Suprapubic skin (tissue), 4 donors: ENCODE results near the gene SYK. TPM values are rescaled to one million over a fixed set of nuclear protein-coding genes. Genes with fewer than 3 reads are reported as not detected.
"Not testable (repeated sequence)": the region's sequence is repeated elsewhere in the genome, so short reads cannot be mapped to it uniquely, and the experiment has no call there.

Source experiments
- DNase-seq, 2 donors: peaks; one replicate each; pipeline ENCODE4 v3.0.0-alpha.2; 2019; ENCODE audit warnings: low spot score in 2 of 2
- H3K27ac ChIP-seq: fragments of 200-600 bp; sonication (generic); one replicate; pipeline ENCODE4 v1.5.1; 2019
- H3K27me3 ChIP-seq: fragments of 200-600 bp; sonication (generic); one replicate; pipeline ENCODE4 v1.5.1; 2019
- H3K36me3 ChIP-seq: fragments of 200-600 bp; sonication (generic); one replicate; pipeline ENCODE4 v1.5.1; 2019
- H3K4me1 ChIP-seq: fragments of 200-600 bp; sonication (generic); one replicate; pipeline ENCODE4 v1.5.1; 2019
- H3K4me3 ChIP-seq: fragments of 200-600 bp; sonication (generic); one replicate; pipeline ENCODE4 v1.5.1; 2019; ENCODE audit warnings: mild to moderate bottlenecking
- H3K9me3 ChIP-seq: fragments of 200-600 bp; sonication (generic); one replicate; pipeline ENCODE4 v1.5.1; 2019
- EP300 ChIP-seq: sonication (generic); formaldehyde crosslinking; IDR thresholded peaks from one replicate; pipeline ENCODE4 v1.6.1; 2017; ENCODE audit warnings: antibody characterized with exemption
- POLR2A ChIP-seq, 2 donors: fragments of 450-650 bp; IDR thresholded peaks; one replicate each; pipeline ENCODE4 v1.6.1; 2017; ENCODE audit warnings: antibody characterized with exemption in 2 of 2, mild to moderate bottlenecking in 2 of 2, moderate library complexity in 2 of 2
- POLR2AphosphoS5 ChIP-seq, 3 donors: sonication (generic); formaldehyde crosslinking; IDR thresholded peaks; one replicate each; pipeline ENCODE4 v1.6.1; 2017; ENCODE audit warnings: antibody characterized with exemption in 3 of 3
- WGBS: methylation state at CpG from one replicate; pipeline ENCODE4 v1.1.5; 2018; 5-methylcytosine and 5-hydroxymethylcytosine counted together
- total RNA-seq, 4 donors: library from RNA; depleted of rRNA; stranded (reverse); fragments of >200 nt; gene quantifications; one replicate each; pipeline ENCODE4 v1.1.0, GENCODE V29; 2016
- TF ChIP-seq, protein P1 (sequence below), 2 donors: fragments of 200-600 bp in 1 of 2; fragments of 450-650 bp in 1 of 2; sonication (generic) in 1 of 2; IDR thresholded peaks; one replicate each; pipeline ENCODE4 v1.5.1; 2016 to 2019; ENCODE audit warnings: antibody characterized with exemption in 2 of 2, mild to moderate bottlenecking in 1 of 2, moderate library complexity in 1 of 2

The SYK gene
- total RNA-seq, 4 donors from 2014 or later = 22.0 to 31.6 (median 25.0) TPM

DNA sequence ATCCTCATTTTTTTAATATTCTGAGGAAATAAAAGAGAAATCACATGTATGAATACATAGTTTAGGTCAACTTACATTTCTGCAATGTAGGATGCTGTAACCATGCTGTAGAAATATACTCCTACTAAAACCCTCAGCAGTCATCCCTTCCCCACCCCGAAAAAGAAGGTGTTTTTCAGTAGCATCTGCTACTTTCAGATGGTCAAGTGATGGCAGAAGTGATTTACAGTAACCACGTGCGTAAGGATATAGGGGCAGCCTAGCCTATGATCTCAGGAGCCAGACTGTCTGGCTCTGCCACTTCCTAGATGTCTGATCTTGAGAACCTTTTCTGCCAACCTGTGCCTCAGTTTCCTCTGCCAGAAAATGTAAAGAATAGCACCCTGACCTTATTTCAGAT is 26.0 kb upstream of the SYK start:
- WGBS = 41% methylated on average over 3 of the region's 3 CpGs

DNA sequence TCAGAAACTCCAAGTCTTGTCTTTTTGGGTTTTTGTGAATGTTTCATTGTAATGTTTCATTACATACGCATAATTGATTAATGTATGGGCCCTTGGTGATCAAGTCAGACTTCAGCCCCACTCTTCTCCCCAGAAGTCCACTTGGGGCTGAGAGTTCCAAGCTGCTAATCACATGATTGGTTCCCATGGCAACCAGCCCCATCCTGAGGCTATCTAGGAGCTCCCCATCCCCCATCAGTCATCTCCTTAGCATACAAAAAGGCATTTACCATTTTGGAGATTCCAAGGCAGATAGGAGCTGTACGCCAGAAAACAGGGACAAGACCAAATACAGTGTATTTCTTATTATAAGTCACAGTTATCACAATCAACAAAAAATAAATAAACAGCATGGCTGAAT is 22.9 kb upstream of the SYK start:
- Histone ChIP-seq H3K4me1 (no peaks in the 10 kb centered on the region), H3K4me3 (no peak overlapping the region), H3K9me3 (no peaks in the 10 kb centered on the region), H3K36me3 (no peaks in the 10 kb centered on the region), H3K27ac (no peak overlapping the region), H3K27me3 (peaks cover 10% of the 10 kb centered on the region)
- no peak for TF ChIP-seq POLR2AphosphoS5 (IDR thresholded peaks at IDR 0.05)
- no peak for TF ChIP-seq EP300
- no peak for TF ChIP-seq POLR2A (IDR thresholded peaks at IDR 0.05)
- TF ChIP-seq, protein P1, sequence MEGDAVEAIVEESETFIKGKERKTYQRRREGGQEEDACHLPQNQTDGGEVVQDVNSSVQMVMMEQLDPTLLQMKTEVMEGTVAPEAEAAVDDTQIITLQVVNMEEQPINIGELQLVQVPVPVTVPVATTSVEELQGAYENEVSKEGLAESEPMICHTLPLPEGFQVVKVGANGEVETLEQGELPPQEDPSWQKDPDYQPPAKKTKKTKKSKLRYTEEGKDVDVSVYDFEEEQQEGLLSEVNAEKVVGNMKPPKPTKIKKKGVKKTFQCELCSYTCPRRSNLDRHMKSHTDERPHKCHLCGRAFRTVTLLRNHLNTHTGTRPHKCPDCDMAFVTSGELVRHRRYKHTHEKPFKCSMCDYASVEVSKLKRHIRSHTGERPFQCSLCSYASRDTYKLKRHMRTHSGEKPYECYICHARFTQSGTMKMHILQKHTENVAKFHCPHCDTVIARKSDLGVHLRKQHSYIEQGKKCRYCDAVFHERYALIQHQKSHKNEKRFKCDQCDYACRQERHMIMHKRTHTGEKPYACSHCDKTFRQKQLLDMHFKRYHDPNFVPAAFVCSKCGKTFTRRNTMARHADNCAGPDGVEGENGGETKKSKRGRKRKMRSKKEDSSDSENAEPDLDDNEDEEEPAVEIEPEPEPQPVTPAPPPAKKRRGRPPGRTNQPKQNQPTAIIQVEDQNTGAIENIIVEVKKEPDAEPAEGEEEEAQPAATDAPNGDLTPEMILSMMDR (IDR thresholded peaks at IDR 0.05) = no peak
- WGBS = 96% methylated on average over 2 of the region's 2 CpGs
- no peak for DNase-seq

More for the DNA sequence above, 26.0 kb upstream of the SYK start:
- Histone ChIP-seq H3K4me3 (no peak overlapping the region), H3K27ac (no peak overlapping the region), H3K9me3 (no peaks in the 10 kb centered on the region), H3K27me3 (peaks cover 10% of the 10 kb centered on the region), H3K4me1 (no peaks in the 10 kb centered on the region), H3K36me3 (no peaks in the 10 kb centered on the region)
- TF ChIP-seq EP300 = no peak
- TF ChIP-seq, protein P1 (IDR thresholded peaks at IDR 0.05) = no peak
- TF ChIP-seq POLR2A (IDR thresholded peaks at IDR 0.05) = no peak
- TF ChIP-seq POLR2AphosphoS5 (IDR thresholded peaks at IDR 0.05) = no peak
- DNase-seq = no peak

DNA sequence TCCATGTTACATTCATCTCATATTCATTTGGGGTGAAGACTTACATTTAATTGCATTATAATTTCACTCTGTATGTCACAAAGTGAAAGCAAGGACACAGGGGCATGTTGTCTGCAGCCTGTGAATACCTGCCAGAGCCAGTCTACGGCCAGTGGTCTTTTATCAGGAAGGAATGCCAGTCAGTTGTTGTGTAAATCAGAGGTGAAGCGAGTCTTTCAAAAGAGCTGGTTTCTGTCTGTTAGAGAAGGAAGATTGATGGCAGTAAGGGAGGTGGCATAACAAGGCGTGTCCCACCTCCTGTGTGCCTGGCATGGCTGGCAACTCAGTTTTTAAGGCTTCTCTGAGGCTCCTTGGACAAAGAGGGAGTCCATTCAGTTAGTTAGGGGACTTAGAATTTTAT is 18.1 kb upstream of the SYK start:
- Histone ChIP-seq H3K4me1 (no peaks in the 10 kb centered on the region), H3K27me3 (no peaks in the 10 kb centered on the region), H3K27ac (no peak overlapping the region), H3K4me3 (no peak overlapping the region), H3K36me3 (no peaks in the 10 kb centered on the region), H3K9me3 (no peaks in the 10 kb centered on the region)
- 45% methylated on average over 3 of the region's 3 CpGs for WGBS
- TF ChIP-seq POLR2AphosphoS5 (IDR thresholded peaks at IDR 0.05) = no peak
- TF ChIP-seq POLR2A (IDR thresholded peaks at IDR 0.05) = no peak
- TF ChIP-seq, protein P1 (IDR thresholded peaks at IDR 0.05) = no peak
- TF ChIP-seq EP300 = no peak
- DNase-seq = no peak

DNA sequence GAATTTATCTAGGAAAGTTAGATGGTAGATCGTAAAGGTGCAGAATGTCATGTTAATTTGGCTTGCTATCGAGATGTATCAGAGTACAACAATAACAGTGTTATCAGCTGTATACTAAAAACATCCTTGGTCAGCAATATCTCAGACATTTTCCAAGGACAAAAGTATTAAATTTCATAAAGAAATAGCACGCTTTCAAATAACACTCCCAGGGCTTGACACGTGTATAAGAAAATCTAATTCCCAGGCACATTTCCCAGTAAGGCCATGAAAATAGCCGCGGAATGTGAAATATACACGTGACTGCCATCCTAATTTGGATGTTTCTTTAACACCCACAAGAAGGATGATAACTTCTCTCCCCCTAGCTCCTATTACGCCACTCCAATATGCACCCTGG is 17.7 kb upstream of the SYK start:
- TF ChIP-seq POLR2AphosphoS5 (IDR thresholded peaks at IDR 0.05) = no peak
- TF ChIP-seq EP300 = no peak
- no peak for TF ChIP-seq POLR2A (IDR thresholded peaks at IDR 0.05)
- TF ChIP-seq, protein P1 (IDR thresholded peaks at IDR 0.05) = no peak
- Histone ChIP-seq H3K36me3 (no peaks in the 10 kb centered on the region), H3K4me1 (no peaks in the 10 kb centered on the region), H3K9me3 (no peaks in the 10 kb centered on the region), H3K27me3 (peaks cover 4% of the 10 kb centered on the region), H3K27ac (no peak overlapping the region), H3K4me3 (no peak overlapping the region)
- 85% methylated on average over 8 of the region's 8 CpGs for WGBS
- no peak for DNase-seq

DNA sequence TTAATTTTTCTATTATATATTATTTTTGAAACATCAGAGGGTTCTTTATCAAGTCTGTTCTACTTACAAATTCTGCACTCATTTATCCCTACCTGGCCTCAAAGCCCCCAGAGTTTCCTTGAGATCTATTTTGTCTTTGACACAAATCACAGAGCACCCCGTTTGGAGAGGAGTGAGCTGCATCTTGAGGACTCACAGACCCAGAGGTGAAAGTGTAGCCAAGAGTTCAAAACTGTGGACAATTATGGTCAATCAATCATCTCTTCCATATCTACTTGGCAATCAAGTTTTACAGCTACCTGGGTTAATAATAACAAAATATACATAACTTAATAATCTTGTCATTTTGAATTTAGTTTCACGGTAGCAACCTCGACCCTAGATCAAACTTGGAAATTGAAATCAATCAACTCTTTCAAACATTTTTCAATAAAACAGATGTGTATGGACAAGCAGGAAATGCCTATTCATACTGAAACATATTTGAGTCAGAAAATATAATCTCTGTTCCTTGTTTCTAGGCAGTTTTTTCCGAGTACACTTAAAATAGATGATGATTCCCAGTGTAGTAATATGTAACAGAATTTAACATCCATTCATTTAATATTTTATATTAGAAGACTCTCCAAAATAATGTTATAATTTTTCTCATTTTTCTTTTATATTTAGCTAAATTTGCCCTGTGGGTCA is 13.7 kb upstream of the SYK start:
- Histone ChIP-seq H3K27me3 (peaks cover 6% of the 10 kb centered on the region), H3K36me3 (no peaks in the 10 kb centered on the region), H3K9me3 (no peaks in the 10 kb centered on the region), H3K27ac (no peak overlapping the region), H3K4me3 (no peak overlapping the region), H3K4me1 (no peaks in the 10 kb centered on the region)
- 43% methylated on average over 4 of the region's 4 CpGs for WGBS
- DNase-seq = no peak
- TF ChIP-seq, protein P1 (IDR thresholded peaks at IDR 0.05) = no peak
- TF ChIP-seq EP300 = no peak
- TF ChIP-seq POLR2A (IDR thresholded peaks at IDR 0.05) = no peak
- TF ChIP-seq POLR2AphosphoS5 (IDR thresholded peaks at IDR 0.05) = no peak

DNA sequence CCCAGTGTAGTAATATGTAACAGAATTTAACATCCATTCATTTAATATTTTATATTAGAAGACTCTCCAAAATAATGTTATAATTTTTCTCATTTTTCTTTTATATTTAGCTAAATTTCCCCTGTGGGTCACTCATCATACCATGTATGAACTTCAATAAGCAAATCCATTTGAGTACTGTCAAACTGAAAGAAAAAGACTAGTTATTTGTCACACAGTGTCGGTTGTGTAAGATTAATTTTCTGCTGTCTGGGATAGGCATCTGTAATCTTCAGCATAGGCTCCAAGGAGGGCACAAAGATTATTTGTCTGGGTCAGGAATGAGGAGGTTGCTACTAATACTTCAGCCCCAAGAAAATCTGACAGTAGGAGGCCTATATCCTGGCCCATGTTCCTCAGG is 13.1 kb upstream of the SYK start:
- H3K4me1 ChIP-seq, H3K36me3 ChIP-seq, H3K9me3 ChIP-seq, H3K27ac ChIP-seq, H3K4me3 ChIP-seq, DNase-seq, H3K27me3 ChIP-seq: not testable (repeated sequence)
- 61% methylated on average over 1 of the region's 1 CpG for WGBS
